GM10266 (cell line): Measurements from ENCODE around the gene GAS2L3.
A peak's percentile ranks its signal among the peaks of the same experiment; 100 is the strongest.
"Not testable (repeated sequence)": the region's sequence is repeated elsewhere in the genome, so short reads cannot be mapped to it uniquely, and the experiment has no call there.

Experiments
- DNase-seq: peaks from one replicate; pipeline ENCODE4 v3.0.0; 2012; ENCODE audit errors: extremely low spot score
- CTCF ChIP-seq: IDR thresholded peaks from 2 replicates; pipeline ENCODE4 v1.5.1; 2012; ENCODE audit warnings: mild to moderate bottlenecking, low read depth; ENCODE audit not compliant: control insufficient read depth, insufficient read depth; ENCODE audit errors: missing control alignments

GAS2L3 gene

GRCh38 chr12:100539202-100539601 is 34.3 kb upstream of the GAS2L3 start:
- DNase-seq, result no peak
- no peak for TF ChIP-seq CTCF

GRCh38 chr12:100544165-100544564 is 29.3 kb upstream of the GAS2L3 start:
- TF ChIP-seq CTCF, result no peak
- no peak for DNase-seq

GRCh38 chr12:100545092-100545491 is 28.4 kb upstream of the GAS2L3 start:
- TF ChIP-seq CTCF, result no peak
- no peak for DNase-seq

GRCh38 chr12:100553936-100554335 is 19.5 kb upstream of the GAS2L3 start:
- no peak for TF ChIP-seq CTCF
- no peak for DNase-seq

GRCh38 chr12:100554608-100555077 is 18.8 kb upstream of the GAS2L3 start:
- DNase-seq, result peak; percentile 23

GRCh38 chr12:100555722-100556121 is 17.8 kb upstream of the GAS2L3 start:
- TF ChIP-seq CTCF, result no peak
- DNase-seq, result no peak

More at GRCh38 chr12:100554608-100555077, 18.8 kb upstream of the GAS2L3 start:
- TF ChIP-seq CTCF, result peak; percentile 55

- no peak for TF ChIP-seq CTCF
- no peak for DNase-seq
Measured at GRCh38 chr12:100557357-100557756, 16.1 kb upstream of the GAS2L3 start.

- DNase-seq, result not testable (repeated sequence)
Measured at GRCh38 chr12:100559261-100559660, 14.2 kb upstream of the GAS2L3 start.
